ENCODE measurements around the gene NOTO. TPM values are rescaled to one million over a fixed set of nuclear protein-coding genes. Genes with fewer than 3 reads are reported as not detected.

NOTO gene
- total RNA-seq, 1 experiment from 2014 or later = not detected

Other genes starting within 250 kb of the NOTO start
- gene SFXN5, start 130.9 kb upstream of the NOTO start, total RNA-seq (2014; rRNA removed; shearing (Covaris generic)) = 19.4 and 23.9 TPM in 2 replicates
- 12.4 and 16.7 TPM in 2 replicates for gene RAB11FIP5, start 89.6 kb upstream of the NOTO start, total RNA-seq (2014; rRNA removed; shearing (Covaris generic))
- 51.3 and 59.7 TPM in 2 replicates for gene SMYD5, start 11.7 kb downstream of the NOTO start, total RNA-seq (2014; rRNA removed; shearing (Covaris generic))
- gene PRADC1, start 30.7 kb downstream of the NOTO start, total RNA-seq (2014; rRNA removed; shearing (Covaris generic)) = 17.7 and 19.6 TPM in 2 replicates
- gene CCT7, start 31.7 kb downstream of the NOTO start, total RNA-seq (2014; rRNA removed; shearing (Covaris generic)) = 474 and 529 TPM in 2 replicates
- 2.3 and 3.7 TPM in 2 replicates for gene FBXO41, start 81.9 kb downstream of the NOTO start, total RNA-seq (2014; rRNA removed; shearing (Covaris generic))
- gene EGR4, start 91.0 kb downstream of the NOTO start, total RNA-seq (2014; rRNA removed; shearing (Covaris generic)) = 0.04 TPM in 1 of 2 replicates, not detected in the other
- gene ALMS1, start 183.3 kb downstream of the NOTO start, total RNA-seq (2014; rRNA removed; shearing (Covaris generic)) = 29.7 and 34.1 TPM in 2 replicates